Adrenal gland (tissue), 5 donors: ENCODE data around the gene CA14.

Source experiments
- CTCF ChIP-seq, 6 experiments: fragments of 450-650 bp in 4 of 6; fragments of 200-600 bp in 2 of 6; sonication (generic) in 1 of 6; IDR thresholded peaks; 1 replicate in 5 of 6; 2 replicates in 1 of 6; pipeline versions ENCODE4 v1.5.1 to v1.8.0; 2016 to 2021; ENCODE audit warnings: antibody characterized with exemption in 6 of 6, mild to moderate bottlenecking in 2 of 6, moderate library complexity in 1 of 6
- POLR2A ChIP-seq, 2 donors: fragments of 450-650 bp; IDR thresholded peaks; one replicate each; pipeline ENCODE4 v1.6.1; 2017; ENCODE audit warnings: antibody characterized with exemption in 2 of 2, mild to moderate bottlenecking in 2 of 2, moderate library complexity in 1 of 2
- donor health status: DM: no; HTN: no; CAD: no.

GRCh38 chr1:150221552-150221951 lies 36.0 kb upstream of the CA14 start:
- TF ChIP-seq POLR2A (IDR thresholded peaks at IDR 0.05) (no peak), CTCF (IDR thresholded peaks at IDR 0.05) (peak; percentile 18 to 42 (median 28))
